Activated naive CD4-positive, alpha-beta T cell treated with anti-CD3 and anti-CD28 coated beads, Interleukin-2, amount 50 U/mL, for 24 hours (primary cell): ENCODE results near the gene IFT27.

Experiments used
- H3K27ac Mint-ChIP-seq: one replicate; pipeline ENCODE4 v1.8.0; 2021; ENCODE audit warnings: mild to moderate bottlenecking, mixed read lengths
- H3K27me3 Mint-ChIP-seq: one replicate; pipeline ENCODE4 v1.8.0; 2021; ENCODE audit warnings: mixed read lengths
- H3K36me3 Mint-ChIP-seq: one replicate; pipeline ENCODE4 v1.8.0; 2021; ENCODE audit warnings: mixed read lengths
- H3K4me1 Mint-ChIP-seq: one replicate; pipeline ENCODE4 v1.8.0; 2021; ENCODE audit warnings: mixed read lengths
- H3K4me3 Mint-ChIP-seq: one replicate; pipeline ENCODE4 v1.8.0; 2021; ENCODE audit warnings: mild to moderate bottlenecking, mixed read lengths
- H3K9me3 Mint-ChIP-seq: one replicate; pipeline ENCODE4 v1.8.0; 2021; ENCODE audit warnings: mixed read lengths

Gene IFT27, protein sequence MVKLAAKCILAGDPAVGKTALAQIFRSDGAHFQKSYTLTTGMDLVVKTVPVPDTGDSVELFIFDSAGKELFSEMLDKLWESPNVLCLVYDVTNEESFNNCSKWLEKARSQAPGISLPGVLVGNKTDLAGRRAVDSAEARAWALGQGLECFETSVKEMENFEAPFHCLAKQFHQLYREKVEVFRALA

DNA sequence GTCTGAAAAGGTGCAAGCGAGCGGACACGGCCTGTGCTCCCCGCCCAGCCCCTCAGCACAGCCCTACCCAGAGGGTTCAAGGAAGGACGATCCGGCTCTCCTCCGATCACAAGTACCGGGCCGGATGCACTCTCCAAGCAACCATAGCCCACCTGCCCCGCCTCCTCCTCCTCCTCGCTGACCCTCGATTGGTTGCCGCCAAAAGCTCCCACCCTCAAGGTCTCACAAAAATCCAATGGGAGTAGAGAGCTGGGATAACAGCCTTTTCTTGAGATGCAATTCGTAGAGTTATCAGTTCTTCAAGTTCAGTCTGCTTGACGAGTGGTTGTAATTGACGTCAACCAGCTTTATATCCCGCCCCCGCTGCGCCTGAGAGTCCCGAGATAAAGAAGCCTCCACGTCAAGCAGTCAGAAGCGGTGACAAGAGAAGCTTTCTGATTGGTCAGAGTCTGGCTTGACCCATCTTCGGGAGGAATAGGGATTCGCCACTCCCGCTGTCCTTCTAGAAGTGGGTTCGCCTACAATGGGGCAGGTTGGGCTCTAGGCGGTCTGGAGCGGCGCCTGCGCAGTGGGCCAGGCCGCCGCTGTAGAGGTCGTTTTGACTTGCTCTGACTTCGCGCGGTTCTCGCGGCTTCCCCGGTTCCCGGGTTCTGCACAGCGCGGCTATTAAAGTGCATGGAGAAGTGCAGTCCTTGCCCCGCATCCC lies at the start of gene IFT27:
TSS of gene IFT27 (minus strand) at position 156 of the 706 bp plus-strand sequence. CDS start 412 bp downstream, outside the sequence.
- Mint-ChIP-seq H3K4me1 (peaks cover 26% of the 10 kb centered on the region), H3K27me3 (no peaks in the 10 kb centered on the region), H3K27ac (peak within 1 kb of the TSS; percentile 96), H3K9me3 (no peaks in the 10 kb centered on the region), H3K36me3 (peaks cover 5% of the 10 kb centered on the region), H3K4me3 (peak within 1 kb of the TSS; percentile 95)

DNA sequence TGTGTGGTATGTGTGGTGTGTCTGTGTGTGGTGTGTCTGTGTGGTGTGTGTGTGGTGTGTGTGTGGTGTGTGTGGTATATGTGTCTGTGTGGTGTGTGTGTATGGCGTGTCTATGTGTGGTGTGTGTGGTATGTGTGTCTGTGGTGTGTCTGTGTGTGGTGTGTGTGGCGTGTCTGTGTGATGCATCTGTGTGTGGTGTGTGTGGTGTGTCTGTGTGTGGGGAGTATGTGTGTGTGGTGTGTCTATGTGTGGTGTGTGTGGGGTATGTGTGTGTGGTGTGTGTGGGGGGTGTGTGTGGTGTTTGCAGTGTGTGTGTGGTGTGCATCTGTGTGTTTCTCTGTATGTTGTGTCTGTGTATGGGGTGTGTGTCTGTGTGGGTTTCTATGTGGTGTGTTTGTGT lies 48.7 kb upstream of the IFT27 start:
- no peaks in the 10 kb centered on the region for H3K36me3 Mint-ChIP-seq
- peaks cover 2% of the 10 kb centered on the region for H3K27me3 Mint-ChIP-seq
- H3K4me3 Mint-ChIP-seq, result no peak overlapping the region
- H3K27ac Mint-ChIP-seq, result no peak overlapping the region
- H3K4me1 Mint-ChIP-seq, result peaks cover under 1% of the 10 kb centered on the region
- no peaks in the 10 kb centered on the region for H3K9me3 Mint-ChIP-seq

GRCh38 chr22:36823186-36823839 lies 47.4 kb upstream of the IFT27 start:
- H3K9me3 Mint-ChIP-seq, result no peaks in the 10 kb centered on the region
- no peak overlapping the region for H3K4me3 Mint-ChIP-seq
- H3K36me3 Mint-ChIP-seq, result no peaks in the 10 kb centered on the region
- peaks cover 10% of the 10 kb centered on the region for H3K27me3 Mint-ChIP-seq
- no peak overlapping the region for H3K27ac Mint-ChIP-seq
- H3K4me1 Mint-ChIP-seq, result no peaks in the 10 kb centered on the region

DNA sequence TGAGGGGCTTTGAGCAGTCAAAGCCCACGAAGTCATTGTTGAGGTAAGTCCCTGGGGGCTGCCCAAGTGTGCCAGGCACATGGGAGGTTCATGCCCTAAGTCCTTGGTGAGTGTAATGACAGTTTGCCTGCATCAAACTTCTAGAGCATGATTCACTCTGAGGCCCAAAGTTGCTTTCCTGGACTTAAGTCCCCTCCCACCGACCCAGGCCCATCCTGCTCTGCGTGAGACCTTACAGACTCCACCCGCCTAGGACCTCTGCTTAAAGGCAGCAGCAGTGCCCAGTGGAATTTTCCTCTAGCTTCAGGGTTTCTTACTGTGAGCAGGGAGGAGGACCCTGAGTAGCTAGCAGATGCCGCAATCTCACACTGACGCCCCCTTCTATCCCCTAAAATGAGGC lies 46.7 kb upstream of the IFT27 start:
- peaks cover 4% of the 10 kb centered on the region for H3K4me1 Mint-ChIP-seq
- no peak overlapping the region for H3K4me3 Mint-ChIP-seq
- H3K36me3 Mint-ChIP-seq, result no peaks in the 10 kb centered on the region
- H3K27ac Mint-ChIP-seq, result no peak overlapping the region
- no peaks in the 10 kb centered on the region for H3K9me3 Mint-ChIP-seq
- H3K27me3 Mint-ChIP-seq, result peaks cover 16% of the 10 kb centered on the region

DNA sequence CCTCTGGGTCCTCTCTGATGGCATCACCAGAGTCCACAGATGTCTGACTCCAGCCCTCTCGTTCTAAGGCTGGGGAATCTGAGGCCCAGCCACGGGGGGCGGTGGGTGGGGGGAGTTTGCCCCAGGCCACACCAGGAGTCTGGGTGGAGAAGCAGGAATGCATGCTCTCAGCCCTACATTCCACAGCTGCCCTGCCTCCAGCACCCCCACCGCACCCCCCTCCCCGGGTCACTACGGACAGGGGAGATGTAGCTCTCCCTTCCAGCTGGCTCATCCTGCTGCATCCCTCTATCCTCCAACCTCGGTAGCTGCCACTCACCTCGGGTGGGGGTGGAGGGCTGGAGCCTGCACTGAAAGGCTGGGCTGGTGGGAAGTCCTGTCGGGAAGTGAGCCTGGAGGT lies 43.2 kb upstream of the IFT27 start:
- H3K4me3 Mint-ChIP-seq, result no peak overlapping the region
- H3K27ac Mint-ChIP-seq, result no peak overlapping the region
- H3K36me3 Mint-ChIP-seq, result no peaks in the 10 kb centered on the region
- H3K4me1 Mint-ChIP-seq, result peaks cover 19% of the 10 kb centered on the region
- H3K27me3 Mint-ChIP-seq, result peaks cover 32% of the 10 kb centered on the region
- H3K9me3 Mint-ChIP-seq, result no peaks in the 10 kb centered on the region

DNA sequence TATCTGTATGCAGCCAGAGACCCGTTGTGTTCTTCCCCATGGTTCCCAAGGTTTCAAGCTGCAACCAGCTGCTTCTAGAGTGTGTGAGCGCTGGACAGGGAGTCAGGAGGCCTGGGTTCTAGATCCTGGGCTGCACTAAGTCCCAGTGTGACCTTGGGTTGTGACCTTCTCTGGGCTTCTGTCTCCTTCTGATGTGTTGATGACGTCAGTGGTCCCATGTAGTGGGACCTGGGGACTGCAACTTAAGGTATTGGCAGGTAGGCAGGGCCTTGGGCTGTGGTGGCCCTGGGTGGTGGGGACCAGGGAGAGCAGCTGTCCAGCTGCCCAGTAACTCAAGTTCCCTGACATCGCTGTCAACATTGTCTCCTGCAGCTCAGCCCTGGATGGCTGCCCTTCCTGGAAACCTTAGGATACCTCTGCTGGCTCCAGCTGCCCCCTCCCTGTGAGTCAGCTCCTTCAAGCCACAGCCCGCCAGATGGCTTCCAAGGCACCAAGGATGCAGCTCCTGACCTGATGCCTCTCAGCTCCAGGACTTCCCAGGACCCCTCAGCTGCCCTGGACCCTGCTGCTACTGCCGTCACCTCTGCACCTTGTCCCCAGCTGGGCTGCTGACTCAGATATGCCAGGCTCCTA lies 42.2 kb upstream of the IFT27 start:
- Mint-ChIP-seq H3K9me3 (no peaks in the 10 kb centered on the region), H3K4me1 (peaks cover 19% of the 10 kb centered on the region), H3K36me3 (no peaks in the 10 kb centered on the region), H3K4me3 (no peak overlapping the region), H3K27me3 (peaks cover 34% of the 10 kb centered on the region), H3K27ac (no peak overlapping the region)

DNA sequence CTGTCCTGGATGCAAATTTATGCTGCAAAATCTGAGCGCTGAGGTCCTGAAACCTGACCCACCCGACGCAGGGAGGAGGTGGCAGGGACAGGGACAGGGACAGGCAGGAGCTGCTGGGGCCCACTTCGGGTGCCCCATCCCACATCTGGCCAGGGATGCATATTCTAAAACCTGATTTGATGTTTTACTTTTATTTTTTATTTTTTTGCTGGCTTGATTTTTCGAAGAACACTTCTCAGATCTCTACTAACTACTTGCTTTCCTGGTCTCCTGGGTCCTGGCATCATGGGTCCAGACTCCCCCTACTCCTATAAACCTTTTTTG lies 41.6 kb upstream of the IFT27 start:
- Mint-ChIP-seq H3K4me3 (peak overlapping the region; percentile 19), H3K27ac (no peak overlapping the region), H3K27me3 (peaks cover 36% of the 10 kb centered on the region), H3K36me3 (no peaks in the 10 kb centered on the region), H3K4me1 (peaks cover 19% of the 10 kb centered on the region), H3K9me3 (no peaks in the 10 kb centered on the region)

GRCh38 chr22:36816636-36817524 lies 41.0 kb upstream of the IFT27 start, which contains the start of gene PVALB:
PVALB (minus strand) TSS chr22:36817035; CDS start chr22:36817005, 30 bp downstream.
- Mint-ChIP-seq H3K4me1 (peaks cover 19% of the 10 kb centered on the region), H3K9me3 (no peaks in the 10 kb centered on the region), H3K4me3 (peak within 1 kb of the TSS; percentile 19), H3K36me3 (no peaks in the 10 kb centered on the region), H3K27me3 (peaks cover 36% of the 10 kb centered on the region), H3K27ac (no peak within 1 kb of the TSS)

- H3K9me3 Mint-ChIP-seq, result no peaks in the 10 kb centered on the region
- H3K27ac Mint-ChIP-seq, result no peak overlapping the region
- peaks cover 36% of the 10 kb centered on the region for H3K27me3 Mint-ChIP-seq
- no peak overlapping the region for H3K4me3 Mint-ChIP-seq
- no peaks in the 10 kb centered on the region for H3K36me3 Mint-ChIP-seq
- peaks cover 19% of the 10 kb centered on the region for H3K4me1 Mint-ChIP-seq
These were observed 40.4 kb upstream of the IFT27 start for GRCh38 chr22:36816339-36816635.

DNA sequence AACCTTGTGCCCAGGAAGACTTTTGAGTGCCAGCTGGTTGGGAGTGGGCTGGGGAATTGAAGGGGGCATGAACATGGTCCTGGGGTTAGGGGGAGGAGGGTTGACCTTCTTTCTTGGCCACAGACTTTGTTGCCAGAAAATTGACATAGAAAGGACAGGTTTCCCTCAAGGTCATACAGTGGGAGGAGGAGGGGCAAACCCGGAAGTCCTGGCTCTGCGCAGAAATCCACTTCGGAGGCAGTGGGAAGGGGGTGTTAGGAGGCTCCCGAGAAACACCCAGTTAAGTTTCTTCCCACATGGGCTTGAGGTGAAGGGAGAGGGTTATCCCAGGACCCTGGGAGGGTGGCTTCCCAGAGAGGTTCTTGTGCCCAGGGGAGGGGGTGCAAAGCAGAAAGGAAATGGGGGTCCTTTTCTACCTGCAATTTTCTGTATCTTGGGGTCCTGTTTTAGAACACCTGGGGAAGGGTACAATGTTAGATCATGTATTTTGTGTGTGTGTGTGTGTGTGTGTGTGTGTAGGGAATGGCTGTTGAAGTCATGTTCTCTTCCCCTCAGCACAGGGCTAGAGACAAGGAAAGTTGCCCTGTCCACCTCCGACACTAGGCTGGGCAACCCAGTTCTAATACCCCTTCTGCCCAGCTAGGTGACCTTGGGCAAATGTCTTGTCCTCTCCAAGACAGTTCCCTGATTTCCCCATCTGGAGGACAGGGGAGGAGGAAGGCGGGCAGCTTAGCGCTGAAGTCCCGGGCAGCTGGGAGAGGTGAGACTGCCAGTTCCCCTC lies 39.8 kb upstream of the IFT27 start:
- peaks cover 19% of the 10 kb centered on the region for H3K4me1 Mint-ChIP-seq
- no peaks in the 10 kb centered on the region for H3K9me3 Mint-ChIP-seq
- peaks cover 36% of the 10 kb centered on the region for H3K27me3 Mint-ChIP-seq
- H3K4me3 Mint-ChIP-seq, result peak overlapping the region; percentile 16
- H3K27ac Mint-ChIP-seq, result no peak overlapping the region
- no peaks in the 10 kb centered on the region for H3K36me3 Mint-ChIP-seq

DNA sequence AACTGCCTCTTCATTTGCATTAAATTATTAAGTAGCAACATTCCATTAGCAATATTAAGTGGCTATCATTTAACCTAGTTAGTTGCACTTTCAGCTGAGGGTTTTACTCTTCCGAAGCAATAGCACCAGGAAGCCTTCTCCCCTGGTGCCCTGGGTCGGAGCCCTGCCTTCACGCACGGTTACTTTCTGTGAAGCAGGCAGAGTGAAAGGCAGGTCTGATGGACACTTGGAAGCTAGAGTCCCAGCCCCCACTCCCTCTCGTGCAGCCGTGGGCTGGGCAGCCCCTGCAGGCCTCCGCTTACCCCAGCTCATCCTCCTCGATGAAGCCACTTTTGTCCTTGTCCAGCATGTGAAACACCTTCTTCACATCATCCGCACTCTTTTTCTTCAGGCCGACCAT lies 38.9 kb upstream of the IFT27 start:
- H3K27ac Mint-ChIP-seq, result no peak overlapping the region
- peaks cover 36% of the 10 kb centered on the region for H3K27me3 Mint-ChIP-seq
- H3K4me3 Mint-ChIP-seq, result no peak overlapping the region
- no peaks in the 10 kb centered on the region for H3K36me3 Mint-ChIP-seq
- H3K9me3 Mint-ChIP-seq, result no peaks in the 10 kb centered on the region
- peaks cover 19% of the 10 kb centered on the region for H3K4me1 Mint-ChIP-seq

GRCh38 chr22:36811094-36811800 lies 35.3 kb upstream of the IFT27 start:
- Mint-ChIP-seq H3K27ac (no peak overlapping the region), H3K27me3 (peaks cover 17% of the 10 kb centered on the region), H3K9me3 (no peaks in the 10 kb centered on the region), H3K36me3 (no peaks in the 10 kb centered on the region), H3K4me1 (peaks cover 38% of the 10 kb centered on the region), H3K4me3 (no peak overlapping the region)

GRCh38 chr22:36809351-36809750 lies 33.4 kb upstream of the IFT27 start:
- no peak overlapping the region for H3K27ac Mint-ChIP-seq
- no peak overlapping the region for H3K4me3 Mint-ChIP-seq
- peaks cover 4% of the 10 kb centered on the region for H3K27me3 Mint-ChIP-seq
- peaks cover 27% of the 10 kb centered on the region for H3K4me1 Mint-ChIP-seq
- no peaks in the 10 kb centered on the region for H3K36me3 Mint-ChIP-seq
- H3K9me3 Mint-ChIP-seq, result no peaks in the 10 kb centered on the region

- Mint-ChIP-seq H3K4me1 (peaks cover 27% of the 10 kb centered on the region), H3K27ac (no peak overlapping the region), H3K27me3 (peaks cover 2% of the 10 kb centered on the region), H3K4me3 (peak overlapping the region; percentile 4), H3K36me3 (no peaks in the 10 kb centered on the region), H3K9me3 (no peaks in the 10 kb centered on the region)
These were observed 32.9 kb upstream of the IFT27 start for GRCh38 chr22:36808721-36809344.
